Pancreas (tissue), 10 donors: ENCODE measurements around the gene AP3B1. TPM values are rescaled to one million over a fixed set of nuclear protein-coding genes. Genes with fewer than 3 reads are reported as not detected.

Experiments
- ATAC-seq, 4 donors: fragments of 200-7000 bp; cut with Tn5 transposase; one replicate each; pipeline versions ENCODE4 v1.8.0 to v1.9.1; 2020; ENCODE audit warnings: mild to moderate bottlenecking in 4 of 4, moderate library complexity in 4 of 4
- DNase-seq, 6 donors: peaks; one replicate each; pipeline ENCODE4 v3.0.0-alpha.2; 2020
- FAIRE-seq: peaks from 2 replicates; lab custom pipeline; 2012; peaks lifted over from hg19 to GRCh38; lab: Jason Lieb, UNC
- H3K27ac ChIP-seq, 4 donors: fragments of 200-600 bp; sonication (generic); 1 replicate in 3 of 4; 2 replicates in 1 of 4; pipeline versions ENCODE4 v1.5.0 to v1.8.0; 2020
- H3K27me3 ChIP-seq, 4 donors: fragments of 200-600 bp; one replicate each; pipeline ENCODE4 v1.8.0; 2021
- H3K36me3 ChIP-seq, 3 donors: fragments of 200-600 bp; sonication (generic) in 1 of 3; one replicate each; pipeline versions ENCODE4 v1.5.0 to v1.8.0; 2020 to 2021
- H3K4me1 ChIP-seq, 3 donors: fragments of 200-600 bp; one replicate each; pipeline ENCODE4 v1.8.0; 2021
- H3K4me3 ChIP-seq, 4 donors: fragments of 200-600 bp; sonication (generic) in 2 of 4; one replicate each; pipeline versions ENCODE4 v1.5.0 to v1.8.0; 2020 to 2021
- H3K9me3 ChIP-seq, 4 donors: fragments of 200-600 bp; one replicate each; pipeline ENCODE4 v1.8.0; 2021
- CTCF ChIP-seq, 4 donors: fragments of 200-600 bp; sonication (generic) in 3 of 4; IDR thresholded peaks; one replicate each; pipeline versions ENCODE4 v1.5.0 to v1.8.0; 2021; ENCODE audit warnings: antibody characterized with exemption in 4 of 4
- WGBS, 2 donors: extraction: QIAGEN DNeasy Blood & Tissue Kit; methylation state at CpG; one replicate each; pipeline ENCODE4 v1.1.7; 2013; 5-methylcytosine and 5-hydroxymethylcytosine counted together
- intact Hi-C, 3 donors: fragments of 100-400 bp; cut with DNase I; formaldehyde crosslinking; loops; one replicate each; pipeline versions ENCODE4 v1.11.1 to v1.14.2; 2022
- polyA plus RNA-seq, 2 donors: library from polyadenylated mRNA; stranded (reverse); fragments of 200-250 nt; gene quantifications; one replicate each; pipeline ENCODE4 v1.2.3, GENCODE V29; 2013
- total RNA-seq, 6 donors: library from RNA; stranded (reverse); fragmentation: NEBNext Ultra II Directional in 4 of 6; extraction: Animal tissue kit (Norgen Biotek cat#: 25700) in 4 of 6; gene quantifications; one replicate each; pipeline versions ENCODE4 v1.2.1 to v1.2.4, GENCODE V29; 2021 to 2023
- donor health status: healthy with polysubstance abuse.
- donor health status: DM: no; HTN: no; CAD: no; lungs with moderate emphysema.
- donor health status: DM: no; HTN: no; CAD: no.
- donor health status: control.
- donor health status: control.
- donor health status: Bipolar disorder and iron deficiency.
- donor health status: DM: yes; HTN: yes; CAD: no.
- donor health status: DM: no; HTN: no; CAD: no.
- donor health status: DM: no; HTN: no; CAD: no.
- donor health status: DM: yes; HTN: yes; CAD: no.

Gene AP3B1
- total and polyA plus RNA-seq, 8 donors, result 11.9 to 26.0 (median 18.2) TPM

GRCh38 chr5:78243639-78244038 is 50.9 kb downstream of the AP3B1 start:
- Histone ChIP-seq H3K9me3 (no peaks in the 10 kb centered on the region), H3K27me3 (no peaks in the 10 kb centered on the region), H3K4me1 (no peaks in the 10 kb centered on the region), H3K27ac (no peak overlapping the region), H3K36me3 (no peaks in the 10 kb centered on the region), H3K4me3 (no peak overlapping the region)
- no peak for DNase-seq
- FAIRE-seq, result no peak
- intact Hi-C loops, result no loop called here
- no peak for TF ChIP-seq CTCF (IDR thresholded peaks at IDR 0.05)
- peak in 1 of 4 donors; percentile 27 for ATAC-seq

GRCh38 chr5:78243091-78243490 is 51.4 kb downstream of the AP3B1 start:
- TF ChIP-seq CTCF (IDR thresholded peaks at IDR 0.05), result no peak
- ATAC-seq, result no peak
- Histone ChIP-seq H3K27ac (no peak overlapping the region), H3K27me3 (no peaks in the 10 kb centered on the region), H3K9me3 (no peaks in the 10 kb centered on the region), H3K36me3 (no peaks in the 10 kb centered on the region), H3K4me3 (no peak overlapping the region), H3K4me1 (no peaks in the 10 kb centered on the region)
- 97 to 98% methylated on average over 2 of the region's 2 CpGs for WGBS, 2 donors
- no peak for DNase-seq
- FAIRE-seq, result no peak
- intact Hi-C loops, result no loop called here

GRCh38 chr5:78242001-78242400 is 52.5 kb downstream of the AP3B1 start:
- no peak for TF ChIP-seq CTCF (IDR thresholded peaks at IDR 0.05)
- H3K4me1 ChIP-seq, result no peaks in the 10 kb centered on the region
- FAIRE-seq, result no peak
- H3K36me3 ChIP-seq, result no peaks in the 10 kb centered on the region
- no peaks in the 10 kb centered on the region for H3K27me3 ChIP-seq
- ATAC-seq, result no peak
- H3K9me3 ChIP-seq, result no peaks in the 10 kb centered on the region
- H3K4me3 ChIP-seq, result no peak overlapping the region
- H3K27ac ChIP-seq, result no peak overlapping the region
- intact Hi-C loops, result no loop called here
- 87 to 94% methylated on average over 1 of the region's 1 CpG for WGBS, 2 donors
- no peak for DNase-seq

- intact Hi-C loops, result no loop called here
- Histone ChIP-seq H3K27ac (no peak overlapping the region), H3K4me1 (peaks cover 3 to 14% (median 7%) of the 10 kb centered on the region in 3 donors), H3K4me3 (no peak overlapping the region), H3K9me3 (no peaks in the 10 kb centered on the region), H3K27me3 (no peaks in the 10 kb centered on the region), H3K36me3 (no peaks in the 10 kb centered on the region)
- FAIRE-seq (no peak), DNase-seq (no peak), ATAC-seq (no peak)
- 98 to 99% methylated on average over 3 of the region's 3 CpGs for WGBS, 2 donors
- TF ChIP-seq CTCF (IDR thresholded peaks at IDR 0.05), result no peak
These were observed 56.6 kb downstream of the AP3B1 start for GRCh38 chr5:78237911-78238310.

- intact Hi-C loops, result no loop called here
- peak in 2 of 4 donors; percentile 30 to 42 for ATAC-seq
- Histone ChIP-seq H3K9me3 (no peaks in the 10 kb centered on the region), H3K27me3 (no peaks in the 10 kb centered on the region), H3K36me3 (no peaks in the 10 kb centered on the region), H3K4me1 (peaks cover 3 to 14% (median 7%) of the 10 kb centered on the region in 3 donors), H3K4me3 (no peak overlapping the region), H3K27ac (peak overlapping the region in 1 of 4 donors; percentile 50)
- DNase-seq, result no peak
- no peak for TF ChIP-seq CTCF (IDR thresholded peaks at IDR 0.05)
- FAIRE-seq, result no peak
- 56 to 58% methylated on average over 2 of the region's 2 CpGs for WGBS, 2 donors
These were observed 58.5 kb downstream of the AP3B1 start for GRCh38 chr5:78236046-78236445.
